Nephron (organoid): ENCODE results near the gene MED27.

Experiments
- H3K27ac Mint-ChIP-seq, 3 experiments: 2 replicates each; pipeline ENCODE4 v1.8.0; 2020; ENCODE audit warnings: mixed read lengths in 3 of 3, mild to moderate bottlenecking in 2 of 3, moderate library complexity in 1 of 3
- H3K27me3 Mint-ChIP-seq: 2 replicates; pipeline ENCODE4 v1.8.0; 2021; ENCODE audit warnings: low read depth, mild to moderate bottlenecking, moderate library complexity, mixed read lengths
- H3K36me3 Mint-ChIP-seq: 2 replicates; pipeline ENCODE4 v1.8.0; 2020; ENCODE audit warnings: low read depth, mixed read lengths
- H3K4me1 Mint-ChIP-seq: 2 replicates; pipeline ENCODE4 v1.8.0; 2020; ENCODE audit warnings: mixed read lengths
- H3K4me3 Mint-ChIP-seq, 3 experiments: 2 replicates each; pipeline ENCODE4 v1.8.0; 2020; ENCODE audit warnings: mild to moderate bottlenecking in 3 of 3, mixed read lengths in 3 of 3, moderate library complexity in 2 of 3
- H3K9me3 Mint-ChIP-seq: 2 replicates; pipeline ENCODE4 v1.8.0; 2020; ENCODE audit warnings: mixed read lengths
- TF ChIP-seq, protein P1 (sequence below), 3 experiments: fragments of 200-600 bp; sonication (generic); IDR thresholded peaks; one replicate each; pipeline ENCODE4 v1.5.0; 2021; ENCODE audit warnings: antibody characterized with exemption in 3 of 3; ENCODE audit not compliant: unreplicated experiment in 3 of 3

MED27 gene

DNA sequence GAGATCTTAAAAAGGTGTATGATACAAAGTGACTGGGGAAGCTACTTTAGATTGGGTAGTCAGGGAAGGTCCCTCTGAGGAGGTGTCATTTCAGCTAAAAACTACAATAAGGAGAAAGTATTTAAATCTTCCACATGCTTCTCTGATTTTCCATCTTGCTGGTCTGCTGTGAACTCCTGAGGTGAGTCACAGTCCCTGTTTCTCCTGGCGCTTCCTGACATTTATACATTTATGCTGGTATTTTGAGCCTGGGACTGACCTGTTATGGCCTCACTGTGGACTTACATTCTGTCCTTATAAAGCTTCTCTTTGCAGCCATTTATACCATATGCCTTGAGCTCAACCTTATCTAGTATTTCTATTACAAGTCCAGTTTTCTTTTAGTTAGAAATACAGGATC, 95.1 kb downstream of the MED27 start:
- Mint-ChIP-seq H3K27ac (no peak overlapping the region), H3K27me3 (no peaks in the 10 kb centered on the region), H3K36me3 (no peaks in the 10 kb centered on the region), H3K4me1 (peaks cover 34% of the 10 kb centered on the region), H3K9me3 (no peaks in the 10 kb centered on the region), H3K4me3 (no peak overlapping the region)
- TF ChIP-seq, protein P1, sequence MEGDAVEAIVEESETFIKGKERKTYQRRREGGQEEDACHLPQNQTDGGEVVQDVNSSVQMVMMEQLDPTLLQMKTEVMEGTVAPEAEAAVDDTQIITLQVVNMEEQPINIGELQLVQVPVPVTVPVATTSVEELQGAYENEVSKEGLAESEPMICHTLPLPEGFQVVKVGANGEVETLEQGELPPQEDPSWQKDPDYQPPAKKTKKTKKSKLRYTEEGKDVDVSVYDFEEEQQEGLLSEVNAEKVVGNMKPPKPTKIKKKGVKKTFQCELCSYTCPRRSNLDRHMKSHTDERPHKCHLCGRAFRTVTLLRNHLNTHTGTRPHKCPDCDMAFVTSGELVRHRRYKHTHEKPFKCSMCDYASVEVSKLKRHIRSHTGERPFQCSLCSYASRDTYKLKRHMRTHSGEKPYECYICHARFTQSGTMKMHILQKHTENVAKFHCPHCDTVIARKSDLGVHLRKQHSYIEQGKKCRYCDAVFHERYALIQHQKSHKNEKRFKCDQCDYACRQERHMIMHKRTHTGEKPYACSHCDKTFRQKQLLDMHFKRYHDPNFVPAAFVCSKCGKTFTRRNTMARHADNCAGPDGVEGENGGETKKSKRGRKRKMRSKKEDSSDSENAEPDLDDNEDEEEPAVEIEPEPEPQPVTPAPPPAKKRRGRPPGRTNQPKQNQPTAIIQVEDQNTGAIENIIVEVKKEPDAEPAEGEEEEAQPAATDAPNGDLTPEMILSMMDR (IDR thresholded peaks at IDR 0.05; ENCODE audit: unreplicated experiment in 3 of 3), result no peak

DNA sequence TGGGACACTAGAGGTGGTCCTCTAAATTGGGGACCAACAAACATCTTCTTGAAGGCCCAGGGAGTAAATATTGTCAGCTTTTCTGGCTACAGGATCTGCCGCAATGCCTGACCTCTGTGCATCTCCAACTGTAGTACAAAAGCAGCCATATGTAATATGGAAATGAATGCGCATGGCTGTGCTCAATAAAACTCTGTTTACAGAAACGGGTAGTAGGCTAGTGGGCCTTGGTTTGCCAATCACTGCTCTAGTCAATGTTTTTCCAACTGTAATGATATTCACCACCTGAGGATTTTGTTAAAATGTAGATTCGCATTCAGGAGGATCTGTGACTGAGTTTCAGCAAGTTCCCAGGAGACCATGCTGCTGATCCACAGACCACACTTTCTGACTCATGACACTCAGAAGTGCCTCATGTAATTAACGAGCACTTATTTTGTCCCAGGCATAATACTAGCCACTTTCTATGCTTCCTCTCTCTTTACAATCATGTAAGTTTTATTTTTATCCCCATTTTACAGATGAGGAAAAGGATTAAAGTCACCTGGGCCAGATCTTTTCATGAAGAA, 96.9 kb downstream of the MED27 start:
- Mint-ChIP-seq H3K9me3 (no peaks in the 10 kb centered on the region), H3K27me3 (no peaks in the 10 kb centered on the region), H3K27ac (no peak overlapping the region), H3K36me3 (no peaks in the 10 kb centered on the region), H3K4me1 (peaks cover 48% of the 10 kb centered on the region), H3K4me3 (no peak overlapping the region)
- TF ChIP-seq, protein P1 (IDR thresholded peaks at IDR 0.05; ENCODE audit: unreplicated experiment in 3 of 3), result no peak

DNA sequence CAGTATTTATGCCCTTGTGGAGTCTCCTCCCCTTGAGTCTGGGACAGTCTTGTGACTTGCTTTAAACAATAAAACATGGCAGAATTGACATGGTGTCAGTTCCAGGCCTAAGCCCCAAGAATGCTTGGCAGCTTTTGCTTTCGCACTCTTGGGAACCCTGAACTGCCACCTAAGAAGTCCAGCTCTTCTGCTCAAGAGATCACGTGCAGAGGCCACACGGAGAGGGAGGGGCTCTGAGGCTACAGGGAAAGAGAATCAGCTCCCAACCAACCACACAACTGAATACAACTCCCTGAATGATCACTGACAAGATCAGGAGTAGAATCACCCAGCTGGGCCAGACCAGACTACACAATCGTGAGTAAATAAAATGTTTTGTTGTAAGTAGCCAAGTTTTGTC, 97.6 kb downstream of the MED27 start:
- Mint-ChIP-seq H3K4me1 (peaks cover 48% of the 10 kb centered on the region), H3K27ac (peak overlapping the region; percentile 62 to 84 (median 81)), H3K36me3 (no peaks in the 10 kb centered on the region), H3K4me3 (no peak overlapping the region), H3K27me3 (no peaks in the 10 kb centered on the region), H3K9me3 (no peaks in the 10 kb centered on the region)
- TF ChIP-seq, protein P1 (IDR thresholded peaks at IDR 0.05; ENCODE audit: unreplicated experiment in 3 of 3), result no peak

DNA sequence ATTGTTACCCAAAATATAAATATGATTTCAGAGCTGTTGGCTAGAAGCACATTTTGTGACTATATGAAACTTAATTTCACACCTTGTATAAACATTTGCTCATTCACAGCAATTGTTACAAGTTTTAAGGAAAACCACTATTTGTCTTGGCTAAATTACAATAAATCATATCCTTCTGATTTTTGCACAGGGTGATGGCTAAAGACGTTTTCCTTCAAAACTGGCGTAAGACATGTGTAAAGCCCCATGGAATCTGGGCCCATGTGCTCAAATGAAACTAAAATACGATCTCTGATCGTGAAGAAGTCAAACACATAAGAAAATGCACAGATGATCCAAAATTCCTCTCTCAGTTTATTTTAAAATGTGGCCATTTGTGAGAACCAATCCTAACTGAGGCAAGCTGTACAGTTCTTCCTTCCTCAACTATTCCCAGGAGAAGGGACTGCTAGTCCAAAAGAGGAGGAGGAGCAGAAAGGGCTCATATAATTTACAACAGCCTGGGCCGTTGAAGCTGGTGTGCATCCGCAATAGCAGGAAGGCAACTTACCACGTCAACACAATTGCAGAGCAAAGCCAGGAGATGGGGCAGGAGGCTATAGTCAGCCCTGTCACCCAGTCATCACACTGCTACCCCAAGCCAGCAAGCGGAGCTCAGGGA, 98.4 kb downstream of the MED27 start:
- Mint-ChIP-seq H3K27me3 (no peaks in the 10 kb centered on the region), H3K27ac (peak overlapping the region; percentile 62 to 84 (median 81)), H3K4me1 (peaks cover 54% of the 10 kb centered on the region), H3K36me3 (no peaks in the 10 kb centered on the region), H3K4me3 (peak overlapping the region; percentile 9 to 61 (median 20)), H3K9me3 (no peaks in the 10 kb centered on the region)
- TF ChIP-seq, protein P1 (IDR thresholded peaks at IDR 0.05; ENCODE audit: unreplicated experiment in 3 of 3), result no peak

DNA sequence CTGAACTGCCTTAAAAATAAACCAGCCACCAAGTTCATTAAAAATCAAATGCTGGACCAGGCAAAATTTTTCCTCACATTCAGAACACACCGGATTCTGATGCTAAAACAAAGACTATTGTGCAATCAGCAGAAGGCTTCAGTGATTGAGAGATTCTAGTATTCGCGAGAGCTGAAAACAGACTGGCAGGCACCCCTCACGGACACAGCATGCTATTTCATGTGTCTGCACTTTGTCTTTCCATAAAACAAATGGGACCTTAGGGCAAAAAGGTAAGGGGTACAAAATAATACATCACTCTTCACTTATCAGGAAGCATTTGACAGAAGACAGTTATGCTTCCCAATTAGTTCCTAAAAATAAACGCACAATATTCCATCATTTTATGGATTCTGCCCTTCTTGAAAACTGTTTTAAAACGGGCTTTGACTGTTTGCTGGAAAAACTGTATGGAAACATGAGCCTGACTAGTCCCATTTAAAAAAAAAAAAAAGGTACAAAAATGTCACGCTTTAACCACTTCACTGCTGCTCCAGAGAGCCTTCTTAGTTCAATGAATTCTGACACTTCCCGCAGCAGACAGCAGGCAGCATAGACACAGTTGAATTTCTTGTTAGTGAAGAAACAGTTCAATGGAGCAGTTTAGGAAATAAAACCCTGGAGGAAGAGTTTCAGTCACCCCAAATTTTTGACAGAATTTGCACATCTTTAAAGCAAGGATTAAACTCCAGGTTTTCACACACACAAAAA, 99.2 kb downstream of the MED27 start:
- Mint-ChIP-seq H3K27ac (peak overlapping the region in 2 of 3 experiments; percentile 62 to 81), H3K36me3 (no peaks in the 10 kb centered on the region), H3K27me3 (no peaks in the 10 kb centered on the region), H3K4me1 (peaks cover 62% of the 10 kb centered on the region), H3K4me3 (no peak overlapping the region), H3K9me3 (no peaks in the 10 kb centered on the region)
- TF ChIP-seq, protein P1 (IDR thresholded peaks at IDR 0.05; ENCODE audit: unreplicated experiment in 3 of 3), result no peak
